OCI-LY7 (cell line): ENCODE data around the gene PLCL2. TPM values are rescaled to one million over a fixed set of nuclear protein-coding genes. Genes with fewer than 3 reads are reported as not detected.

Experiments used
- BruUV-seq: library from RNA; stranded (reverse); fragments of 400-500 nt; replicated peaks from 2 replicates; lab custom pipeline; 2021; lab: Mats Ljungman, UMichigan
- CTCF ChIA-PET: fragments of 300-600 bp; sonication (Branson Sonifier 250); formaldehyde crosslinking; loops from one replicate; lab custom pipeline; 2022; ENCODE audit warnings: antibody characterized with exemption; ENCODE audit not compliant: unreplicated experiment; lab: Charles Lee
- POLR2A ChIA-PET: fragments of 300-600 bp; sonication (Branson Sonifier 250); formaldehyde crosslinking; loops from one replicate; lab custom pipeline; 2022; ENCODE audit warnings: antibody characterized with exemption; lab: Charles Lee
- DNase-seq: peaks from one replicate; pipeline ENCODE4 v3.0.0-alpha.2; 2015; ENCODE audit warnings: low spot score
- H2AFZ ChIP-seq: fragments of 200-600 bp; sonication (generic), shearing (Covaris generic); 2 replicates; pipeline ENCODE4 v1.6.1; 2014; ENCODE audit warnings: mild to moderate bottlenecking, antibody characterized with exemption, low read length, moderate library complexity
- H3K27ac ChIP-seq: fragments of 200-600 bp; sonication (generic); 2 replicates; pipeline ENCODE4 v1.5.1; 2014; ENCODE audit warnings: mixed run types, low read depth, mild to moderate bottlenecking, moderate library complexity, low read length, inconsistent platforms; ENCODE audit not compliant: poor library complexity, severe bottlenecking
- H3K36me3 ChIP-seq: fragments of 200-600 bp; sonication (generic); 2 replicates; pipeline ENCODE4 v1.6.1; 2014; ENCODE audit warnings: mild to moderate bottlenecking, antibody characterized with exemption, low read length, moderate library complexity, mixed read lengths; ENCODE audit not compliant: insufficient read depth
- H3K4me1 ChIP-seq: fragments of 200-600 bp; sonication (generic); 2 replicates; pipeline ENCODE4 v1.5.1; 2014; ENCODE audit warnings: mild to moderate bottlenecking, low read length; ENCODE audit not compliant: insufficient read depth, poor library complexity, severe bottlenecking
- H3K4me2 ChIP-seq: fragments of 200-600 bp; sonication (generic); 2 replicates; pipeline ENCODE4 v1.6.1; 2014; ENCODE audit warnings: mild to moderate bottlenecking, low read length
- H3K4me3 ChIP-seq: fragments of 200-600 bp; sonication (generic); 2 replicates; pipeline ENCODE4 v1.5.1; 2014; ENCODE audit warnings: mild to moderate bottlenecking, low read depth, low read length; ENCODE audit not compliant: poor library complexity, severe bottlenecking
- H3K79me2 ChIP-seq: fragments of 200-600 bp; sonication (generic); 2 replicates; pipeline ENCODE4 v1.6.1; 2016; ENCODE audit warnings: low read depth, mild to moderate bottlenecking, low read length, moderate library complexity, mixed read lengths; ENCODE audit not compliant: insufficient read depth
- H3K9me2 ChIP-seq: fragments of 200-600 bp; sonication (generic); 2 replicates; pipeline ENCODE4 v1.6.1; 2016; ENCODE audit warnings: mild to moderate bottlenecking, low read length, mixed read lengths; ENCODE audit not compliant: insufficient read depth
- H3K9me3 ChIP-seq: fragments of 200-600 bp; sonication (generic); 2 replicates; pipeline ENCODE4 v1.6.1; 2014; ENCODE audit warnings: mild to moderate bottlenecking, mixed run types, low read length, mixed read lengths
- H4K20me1 ChIP-seq: fragments of 200-600 bp; sonication (generic); 2 replicates; pipeline ENCODE4 v1.6.1; 2014; ENCODE audit warnings: mild to moderate bottlenecking, antibody characterized with exemption, low read length, moderate library complexity, mixed read lengths; ENCODE audit not compliant: insufficient read depth
- CTCF ChIP-seq: fragments of 200-600 bp; sonication (generic); conservative IDR thresholded peaks from 2 replicates; pipeline ENCODE4 v1.5.1; 2014; ENCODE audit warnings: mild to moderate bottlenecking, antibody characterized with exemption, low read length, moderate library complexity, mixed read lengths
- EZH2phosphoT487 ChIP-seq: fragments of 200-600 bp; sonication (generic); IDR thresholded peaks from 2 replicates; pipeline ENCODE4 v1.6.1; 2018; ENCODE audit warnings: low read depth, borderline replicate concordance, mild to moderate bottlenecking, mixed run types, antibody characterized with exemption, low read length, moderate library complexity, mixed read lengths
- intact Hi-C: fragments of 100-400 bp; cut with micrococcal nuclease; formaldehyde crosslinking; loops from one replicate; pipeline ENCODE4 v1.10.0; 2022; ENCODE audit not compliant: unreplicated experiment
- total RNA-seq, 2 experiments: library from RNA; depleted of rRNA in 1 of 2; stranded (reverse); fragments of >200 nt in 1 of 2; shearing (Covaris generic) in 1 of 2; gene quantifications; 2 replicates each; pipeline ENCODE4 v1.2.3, GENCODE V29; 2014 to 2022

The PLCL2 gene
- total RNA-seq, 2 experiments from 2014 or later: 34.1 to 41.6 TPM

- Histone ChIP-seq H3K9me3 (peaks cover 3% of the 10 kb centered on the region; the same call in 1 of the 2 replicates), H3K79me2 (peaks cover 53% of the 10 kb centered on the region; the same call in 1 of the 2 replicates), H3K4me3 (no peak overlapping the region), H4K20me1 (peaks cover 6% of the 10 kb centered on the region; the same call in 1 of the 2 replicates), H3K27ac (no peak overlapping the region), H3K9me2 (no peaks in the 10 kb centered on the region), H3K36me3 (peaks cover 4% of the 10 kb centered on the region; the same call in 1 of the 2 replicates), H3K4me1 (peaks cover 19% of the 10 kb centered on the region), H3K4me2 (no peak overlapping the region), H2AFZ (no peak overlapping the region)
- BruUV-seq: no TSS peak
- DNase-seq: no peak
- CTCF ChIA-PET: no interaction called here
- no peak for TF ChIP-seq EZH2phosphoT487
- TF ChIP-seq CTCF: no peak
- intact Hi-C loops: no loop called here
- POLR2A ChIA-PET: interaction anchor here (1.2 kb wide), 1 partner anchor 13 kb away, joined by 3 read pairs; no protein-coding TSS in a partner anchor
Observed at GRCh38 chr3:16929311-16929710, 44.6 kb downstream of the PLCL2 start.

DNA sequence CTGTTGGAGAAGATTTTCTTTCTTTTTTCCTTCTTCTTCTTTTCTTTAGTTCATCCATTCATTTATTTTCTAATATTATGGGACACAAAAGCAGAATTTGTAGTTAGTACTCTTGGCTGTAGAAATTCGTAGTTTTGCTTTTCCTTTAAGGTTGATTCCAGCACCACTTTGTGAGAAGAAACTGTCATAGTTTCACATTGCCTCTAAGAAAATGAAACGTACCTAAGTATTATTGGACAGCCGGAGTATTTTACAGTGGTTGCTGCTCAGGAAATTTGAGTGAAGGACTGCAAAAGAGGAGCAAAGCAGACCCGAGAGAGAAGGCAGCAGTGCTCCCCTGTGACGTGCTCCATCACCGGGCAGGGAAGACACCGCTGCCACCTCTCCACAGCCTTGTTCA, 48.1 kb downstream of the PLCL2 start:
- peaks cover 12% of the 10 kb centered on the region for H3K4me1 ChIP-seq
- no peaks in the 10 kb centered on the region for H3K36me3 ChIP-seq
- ChIA-PET POLR2A (interaction anchor here (0.7 to 2.7 kb wide), 2 partner anchors 10 to 69 kb away, joined by 3 to 11 read pairs; no protein-coding TSS in a partner anchor), CTCF (no interaction called here)
- no TSS peak for BruUV-seq
- no peak overlapping the region for H3K4me3 ChIP-seq
- peaks cover 37% of the 10 kb centered on the region; the same call in 1 of the 2 replicates for H3K79me2 ChIP-seq
- no peaks in the 10 kb centered on the region for H3K9me2 ChIP-seq
- no peak overlapping the region for H2AFZ ChIP-seq
- peaks cover 3% of the 10 kb centered on the region; the same call in 1 of the 2 replicates for H4K20me1 ChIP-seq
- H3K9me3 ChIP-seq: no peaks in the 10 kb centered on the region
- DNase-seq: no peak
- H3K4me2 ChIP-seq: no peak overlapping the region
- no peak overlapping the region for H3K27ac ChIP-seq
- intact Hi-C loops: no loop called here
- TF ChIP-seq EZH2phosphoT487 (no peak), CTCF (no peak)

DNA sequence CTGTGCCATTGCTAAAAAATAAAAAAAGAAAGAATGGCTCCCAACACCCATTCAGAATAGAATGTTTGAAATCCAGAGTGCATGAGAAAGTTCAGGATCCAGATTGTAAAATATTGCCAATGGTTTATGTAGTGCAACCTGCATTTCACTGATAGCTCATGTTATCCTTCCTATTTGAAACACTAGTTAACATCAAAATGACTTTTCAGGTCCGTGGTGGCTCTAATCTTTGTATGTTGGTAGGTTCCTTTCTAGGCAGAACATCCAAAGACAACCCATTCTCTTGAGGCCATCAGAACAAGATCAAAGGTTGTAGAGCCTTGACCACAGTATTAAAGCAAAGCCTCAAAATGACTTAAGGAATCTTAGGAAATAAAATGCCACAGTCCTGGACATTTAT, 51.0 kb downstream of the PLCL2 start:
- no peak for TF ChIP-seq CTCF
- no peak for TF ChIP-seq EZH2phosphoT487
- no peak overlapping the region for H3K27ac ChIP-seq
- H3K9me2 ChIP-seq: no peaks in the 10 kb centered on the region
- no peaks in the 10 kb centered on the region for H3K36me3 ChIP-seq
- no peak for DNase-seq
- ChIA-PET POLR2A (interaction anchor here (1.3 kb wide), 1 partner anchor 47 kb away, joined by 5 read pairs; no protein-coding TSS in a partner anchor), CTCF (no interaction called here)
- no peak overlapping the region for H2AFZ ChIP-seq
- no TSS peak for BruUV-seq
- no peaks in the 10 kb centered on the region for H3K9me3 ChIP-seq
- intact Hi-C loops: no loop called here
- H3K4me3 ChIP-seq: no peak overlapping the region
- no peaks in the 10 kb centered on the region for H3K4me1 ChIP-seq
- H3K4me2 ChIP-seq: no peak overlapping the region
- peaks cover 8% of the 10 kb centered on the region; the same call in 1 of the 2 replicates for H4K20me1 ChIP-seq
- H3K79me2 ChIP-seq: peaks cover 33% of the 10 kb centered on the region; the same call in 1 of the 2 replicates
